ENCODE measurements around the gene ZNF800.

The ZNF800 gene

DNA sequence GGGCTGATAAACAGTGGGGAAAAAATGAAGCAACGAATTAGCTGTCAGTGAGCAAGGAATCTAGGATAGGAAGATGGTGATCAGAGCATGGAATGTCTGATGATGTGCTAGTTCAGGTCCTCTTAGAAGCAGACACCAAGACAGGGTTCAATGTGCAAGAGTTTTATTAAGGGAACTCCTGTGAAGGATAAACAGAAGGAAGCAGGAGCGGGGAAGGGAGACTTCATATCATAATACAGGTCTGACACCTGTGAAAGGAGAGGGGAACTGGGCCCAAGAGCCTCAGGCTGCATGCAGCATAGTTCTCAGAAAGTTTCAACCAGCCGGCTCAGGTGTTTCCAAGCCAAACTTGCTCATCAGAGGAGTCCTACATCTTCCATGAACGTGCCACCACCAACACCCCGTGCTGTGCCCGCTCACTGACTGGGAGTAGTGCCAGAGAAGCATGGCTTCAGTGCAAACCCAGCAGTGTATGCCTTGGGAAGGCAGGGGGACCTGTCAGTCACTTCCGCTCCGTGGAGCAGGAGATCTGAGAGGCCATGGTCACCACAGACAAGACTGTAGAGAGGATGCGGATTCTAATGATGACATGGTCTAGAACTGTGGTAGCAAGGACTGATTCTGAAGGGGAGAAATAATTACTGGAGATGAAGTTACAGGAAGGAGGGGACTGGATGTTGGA lies 45.8 kb downstream of the ZNF800 start:
- no peak for DNase-seq

DNA sequence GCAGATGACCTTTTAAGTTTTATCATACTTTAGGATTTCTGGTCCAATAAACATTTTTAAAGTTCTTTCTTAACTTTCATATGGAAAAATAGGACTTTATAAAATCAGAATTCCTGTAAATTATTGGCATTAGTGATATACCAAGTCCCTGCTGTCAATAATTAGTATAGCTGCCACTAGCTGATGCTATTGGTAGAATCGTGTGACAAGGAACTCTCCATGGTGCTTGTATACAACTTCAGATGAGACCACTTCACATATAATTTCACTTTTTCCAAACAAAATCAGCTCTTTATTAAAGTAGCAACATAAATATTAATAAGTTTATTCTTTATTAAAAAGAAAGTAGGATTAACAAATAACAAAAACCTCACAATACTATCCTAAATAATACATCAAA lies 49.9 kb downstream of the ZNF800 start:
- no peak for DNase-seq

GRCh38 chr7:127338122-127338521 lies 54.4 kb downstream of the ZNF800 start:
- no peak for DNase-seq

DNA sequence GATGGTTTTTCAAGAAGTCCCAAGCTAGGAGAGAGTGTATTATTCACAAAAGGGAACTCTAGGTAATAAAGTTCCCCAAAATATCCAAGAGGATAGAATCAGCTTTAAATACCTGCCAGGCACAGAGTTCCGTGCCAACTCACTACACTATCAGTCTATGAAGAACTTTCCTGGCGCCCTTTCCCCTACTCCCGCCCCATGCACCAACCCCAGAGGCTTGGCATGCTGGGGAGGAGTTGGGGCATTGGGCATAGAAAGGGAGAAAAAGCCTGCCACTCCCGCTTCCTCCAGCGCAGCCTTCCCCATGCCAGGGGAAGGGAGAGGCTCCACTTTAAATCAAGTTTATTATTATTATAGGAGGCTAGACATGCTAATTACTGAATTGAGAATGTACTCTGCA lies 54.9 kb downstream of the ZNF800 start:
- DNase-seq = no peak

- DNase-seq = no peak
Measured at GRCh38 chr7:127336458-127336857, 56.0 kb downstream of the ZNF800 start.

GRCh38 chr7:127332880-127333279 lies 59.6 kb downstream of the ZNF800 start:
- no peak for DNase-seq

- no peak for DNase-seq
Measured at GRCh38 chr7:127330070-127330469, 62.4 kb downstream of the ZNF800 start.

- no peak for DNase-seq
Measured at GRCh38 chr7:127322832-127323493, 69.5 kb downstream of the ZNF800 start.

GRCh38 chr7:127322351-127322750 lies 70.2 kb downstream of the ZNF800 start:
- DNase-seq = no peak

- no peak for DNase-seq
Measured at GRCh38 chr7:127320974-127321373, 71.5 kb downstream of the ZNF800 start.
